IMR-90 (cell line): ENCODE data around the gene TCF7. TPM values are rescaled to one million over a fixed set of nuclear protein-coding genes. Genes with fewer than 3 reads are reported as not detected.

Experiments
- ATAC-seq: fragments of 200-7000 bp; cut with Tn5 transposase; 2 replicates; pipeline ENCODE4 v1.9.1; 2020; ENCODE audit warnings: low read depth, mild to moderate bottlenecking, moderate library complexity
- BruUV-seq: library from RNA; stranded (reverse); fragments of 400-500 nt; replicated peaks from 2 replicates; lab custom pipeline; 2021; lab: Mats Ljungman, UMichigan
- CTCF ChIA-PET: fragments of 300-600 bp; formaldehyde crosslinking; extraction: SDS; loops from one replicate; lab custom pipeline; 2021; ENCODE audit warnings: antibody characterized with exemption; lab: Yijun Ruan, JAX
- POLR2A ChIA-PET: fragments of 300-600 bp; sonication (Branson Sonifier 250); formaldehyde crosslinking; loops from one replicate; lab custom pipeline; 2022; ENCODE audit warnings: antibody characterized with exemption; ENCODE audit not compliant: unreplicated experiment; lab: Charles Lee
- DNase-seq: peaks from one replicate; pipeline ENCODE4 v3.0.0; 2013
- H2AFZ ChIP-seq: replicated peaks from 2 replicates; pipeline ENCODE3; 2013; ENCODE audit warnings: low read length, mild to moderate bottlenecking; ENCODE audit not compliant: poor library complexity
- H2AK5ac ChIP-seq: 2 replicates; pipeline ENCODE4 v1.6.1; 2013; ENCODE audit warnings: low read depth, low read length, inconsistent platforms
- H2AK9ac ChIP-seq: replicated peaks from 2 replicates; pipeline ENCODE3; 2013; ENCODE audit warnings: mild to moderate bottlenecking, low read depth, low read length, moderate library complexity; ENCODE audit not compliant: poor library complexity
- H2BK120ac ChIP-seq: 2 replicates; pipeline ENCODE4 v1.6.1; 2013; ENCODE audit warnings: low read depth, low read length, inconsistent platforms
- H2BK15ac ChIP-seq: 3 replicates; pipeline ENCODE4 v1.6.1; 2013; ENCODE audit warnings: low read depth, low read length, inconsistent platforms
- H2BK20ac ChIP-seq: 2 replicates; pipeline ENCODE4 v1.6.1; 2013; ENCODE audit warnings: low read depth, mild to moderate bottlenecking, inconsistent platforms, low read length, moderate library complexity
- H2BK5ac ChIP-seq: 2 replicates; pipeline ENCODE4 v1.6.1; 2013; ENCODE audit warnings: mild to moderate bottlenecking, low read depth, low read length, inconsistent platforms; ENCODE audit not compliant: poor library complexity, severe bottlenecking
- H3K14ac ChIP-seq: replicated peaks from 2 replicates; pipeline ENCODE4 v1.6.1; 2013; ENCODE audit warnings: low read depth, low read length, inconsistent platforms
- H3K18ac ChIP-seq: 2 replicates; pipeline ENCODE4 v1.6.1; 2013; ENCODE audit warnings: low read depth, low read length, control low read depth
- H3K23ac ChIP-seq: 2 replicates; pipeline ENCODE4 v1.6.1; 2013; ENCODE audit warnings: low read depth, low read length, inconsistent platforms
- H3K27ac ChIP-seq: 2 replicates; pipeline ENCODE4 v1.5.1; 2013; ENCODE audit warnings: mild to moderate bottlenecking, control low read depth, low read length; ENCODE audit not compliant: insufficient read depth
- H3K27me3 ChIP-seq: 2 replicates; pipeline ENCODE4 v1.6.1; 2013; ENCODE audit warnings: low read length; ENCODE audit not compliant: control insufficient read depth, insufficient read depth
- H3K36me3 ChIP-seq: 2 replicates; pipeline ENCODE4 v1.6.1; 2013; ENCODE audit warnings: low read length, mixed read lengths; ENCODE audit not compliant: control insufficient read depth, insufficient read depth
- H3K4ac ChIP-seq: 2 replicates; pipeline ENCODE4 v1.6.1; 2013; ENCODE audit warnings: low read depth, low read length, inconsistent platforms
- H3K4me1 ChIP-seq: 2 replicates; pipeline ENCODE4 v1.6.1; 2013; ENCODE audit warnings: low read length, mixed read lengths; ENCODE audit not compliant: control insufficient read depth, insufficient read depth
- H3K4me2 ChIP-seq: 2 replicates; pipeline ENCODE4 v1.6.1; 2013; ENCODE audit warnings: low read depth, mild to moderate bottlenecking, control low read depth, low read length, moderate library complexity
- H3K4me3 ChIP-seq: 2 replicates; pipeline ENCODE4 v1.5.1; 2013; ENCODE audit warnings: low read depth, mild to moderate bottlenecking, control low read depth, low read length, moderate library complexity; ENCODE audit not compliant: insufficient read depth
- H3K56ac ChIP-seq: 2 replicates; pipeline ENCODE4 v1.6.1; 2013; ENCODE audit warnings: low read length, inconsistent platforms; ENCODE audit not compliant: insufficient read depth; ENCODE audit errors: extremely low read depth
- H3K79me1 ChIP-seq, 2 experiments: 2 replicates each; pipeline ENCODE4 v1.6.1; 2013; ENCODE audit warnings: low read length in 2 of 2, inconsistent platforms in 1 of 2, low read depth in 1 of 2
- H3K9ac ChIP-seq: 2 replicates; pipeline ENCODE4 v1.6.1; 2013; ENCODE audit warnings: low read depth, low read length, control low read depth
- H3K9me1 ChIP-seq: 2 replicates; pipeline ENCODE4 v1.6.1; 2013; ENCODE audit warnings: low read length, inconsistent platforms; ENCODE audit not compliant: insufficient read depth
- H3K9me3 ChIP-seq: 2 replicates; pipeline ENCODE4 v1.6.1; 2013; ENCODE audit warnings: low read length; ENCODE audit not compliant: control insufficient read depth, insufficient read depth
- H4K20me1 ChIP-seq: 2 replicates; pipeline ENCODE4 v1.6.1; 2013; ENCODE audit warnings: low read length, inconsistent platforms; ENCODE audit not compliant: insufficient read depth
- H4K5ac ChIP-seq: 2 replicates; pipeline ENCODE4 v1.6.1; 2013; ENCODE audit warnings: mild to moderate bottlenecking, low read depth, low read length, control low read depth
- H4K8ac ChIP-seq, 2 experiments: 2 replicates each; pipeline ENCODE4 v1.6.1; 2013; ENCODE audit warnings: low read depth in 2 of 2, low read length in 2 of 2, control low read depth in 1 of 2, inconsistent platforms in 1 of 2
- H4K91ac ChIP-seq: 2 replicates; pipeline ENCODE4 v1.6.1; 2013; ENCODE audit warnings: low read depth, low read length, inconsistent platforms; ENCODE audit not compliant: insufficient read depth
- BHLHE40 ChIP-seq: fragments of 150-350 bp; IDR thresholded peaks from 2 replicates; pipeline ENCODE4 v1.6.1; 2016; ENCODE audit warnings: mild to moderate bottlenecking, low read depth, low read length
- FOS ChIP-seq: fragments of 150-350 bp; IDR thresholded peaks from 2 replicates; pipeline ENCODE4 v1.6.1; 2016; ENCODE audit warnings: low read depth, low read length
- MAFK ChIP-seq: IDR thresholded peaks from 2 replicates; pipeline ENCODE4 v1.6.1; 2012; ENCODE audit warnings: low read depth, low read length, improper control_type of control experiment
- MAZ ChIP-seq: IDR thresholded peaks from 2 replicates; pipeline ENCODE4 v1.6.1; 2012; ENCODE audit warnings: low read depth, mild to moderate bottlenecking, low read length, improper control_type of control experiment, moderate library complexity, borderline replicate concordance
- MXI1 ChIP-seq: IDR thresholded peaks from 2 replicates; pipeline ENCODE4 v1.6.1; 2012; ENCODE audit warnings: low read depth, mild to moderate bottlenecking, low read length, moderate library complexity, borderline replicate concordance
- NFE2L2 ChIP-seq: fragments of 150-350 bp; IDR thresholded peaks from 2 replicates; pipeline ENCODE4 v1.6.1; 2016; ENCODE audit warnings: low read depth, mild to moderate bottlenecking, low read length
- POLR2A ChIP-seq: IDR thresholded peaks from 2 replicates; pipeline ENCODE4 v1.6.1; 2012; ENCODE audit warnings: mild to moderate bottlenecking, low read depth, low read length
- RCOR1 ChIP-seq: IDR thresholded peaks from 2 replicates; pipeline ENCODE4 v1.6.1; 2012; ENCODE audit warnings: mild to moderate bottlenecking, low read length, improper control_type of control experiment; ENCODE audit not compliant: insufficient replicate concordance
- WGBS, 2 experiments: methylation state at CpG; one replicate each; pipeline versions ENCODE4 v1.1.5 to v1.1.7; 2013; ENCODE audit warnings: missing lambda C conversion rate in 2 of 2; ENCODE audit not compliant: insufficient read length in 1 of 2; ENCODE audit errors: extremely low coverage in 2 of 2; 5-methylcytosine and 5-hydroxymethylcytosine counted together
- dilution Hi-C: fragments of 300-500 bp; cut with HindIII; formaldehyde crosslinking; loops from one replicate; pipeline ENCODE4 v1.14.3; 2018; ENCODE audit warnings: low sequenced_read_pairs; ENCODE audit not compliant: unreplicated experiment
- in situ Hi-C: fragments of 300-500 bp; cut with MboI; formaldehyde crosslinking; loops from 3 replicates; pipeline ENCODE4 v1.14.3; 2019; ENCODE audit warnings: low sequenced_read_pairs, inconsistent platforms, mixed read lengths
- intact Hi-C: fragments of 100-400 bp; cut with micrococcal nuclease; formaldehyde crosslinking; loops from 2 replicates; pipeline ENCODE4 v1.10.0; 2022
- polyA plus RNA-seq, 3 experiments: library from polyadenylated mRNA; depleted of rRNA; stranded (reverse); fragments of >200 nt; gene quantifications; 2 replicates each; pipeline ENCODE4 v1.2.3, GENCODE V29; 2012; ENCODE audit warnings: low replicate concordance in 1 of 3
- total RNA-seq: library from RNA; depleted of rRNA; stranded (reverse); fragments of >200 nt; gene quantifications from 2 replicates; pipeline ENCODE4 v1.2.3, GENCODE V29; 2012
- TF ChIP-seq, protein P1 (sequence below): fragments of 150-350 bp; IDR thresholded peaks from 2 replicates; pipeline ENCODE4 v1.6.1; 2016; ENCODE audit warnings: low read depth, mild to moderate bottlenecking, low read length, moderate library complexity, borderline replicate concordance
- TF ChIP-seq, protein P2 (sequence below): conservative IDR thresholded peaks from 2 replicates; pipeline ENCODE4 v1.5.1; 2012; ENCODE audit warnings: mild to moderate bottlenecking, low read depth, low read length, improper control_type of control experiment

Gene TCF7
- total and polyA plus RNA-seq, 2 of the 4 experiments (the other 2 are of a cell fraction), result 1.3 to 3.4 TPM

DNA sequence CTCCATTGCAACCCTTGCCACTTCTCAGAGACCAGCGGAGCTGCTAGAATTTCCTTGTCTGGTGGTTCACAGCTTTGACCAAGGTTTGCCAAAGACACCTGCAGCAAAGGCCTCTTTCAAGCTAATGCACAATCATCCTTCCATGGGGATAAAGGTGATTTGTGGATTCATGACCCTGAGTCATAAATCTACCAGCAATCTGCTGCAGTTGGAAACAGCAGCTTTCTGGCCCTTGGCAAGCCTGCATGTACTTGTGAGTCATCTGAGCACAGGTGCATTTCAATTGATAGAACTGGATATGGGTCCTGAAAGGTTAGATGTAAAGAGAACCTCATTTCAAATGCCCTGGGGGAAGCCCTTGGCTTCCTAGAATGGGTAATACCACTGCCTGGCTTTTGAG is 21.6 kb upstream of the TCF7 start:
- CTCF ChIA-PET, result no interaction called here

More for the DNA sequence above, 21.6 kb upstream of the TCF7 start:
- ATAC-seq (no peak), DNase-seq (peak; percentile 22)
- H3K18ac ChIP-seq, result no peak overlapping the region
- no peak overlapping the region for H2BK20ac ChIP-seq
- no peak overlapping the region for H4K5ac ChIP-seq
- H3K79me1 ChIP-seq, result no peaks in the 10 kb centered on the region
- peaks cover 2% of the 10 kb centered on the region; the same call in 1 of the 2 replicates for H3K4me1 ChIP-seq
- H3K4me2 ChIP-seq, result no peak overlapping the region
- no peak overlapping the region for H2BK15ac ChIP-seq
- H3K4me3 ChIP-seq, result no peak overlapping the region
- no peaks in the 10 kb centered on the region for H3K36me3 ChIP-seq
- no peak overlapping the region for H2AK5ac ChIP-seq
- no peak overlapping the region for H2AFZ ChIP-seq
- no peak overlapping the region for H3K27ac ChIP-seq
- H3K9me3 ChIP-seq, result no peaks in the 10 kb centered on the region
- POLR2A ChIA-PET, result no interaction called here
- H3K14ac ChIP-seq, result no peak overlapping the region
- no peaks in the 10 kb centered on the region for H3K9me1 ChIP-seq
- no peak overlapping the region for H2AK9ac ChIP-seq
- in situ Hi-C loops (no loop called here), dilution Hi-C loops (no loop called here), intact Hi-C loops (no loop called here)
- H3K27me3 ChIP-seq, result peaks cover 53% of the 10 kb centered on the region
- TF ChIP-seq, protein P1, sequence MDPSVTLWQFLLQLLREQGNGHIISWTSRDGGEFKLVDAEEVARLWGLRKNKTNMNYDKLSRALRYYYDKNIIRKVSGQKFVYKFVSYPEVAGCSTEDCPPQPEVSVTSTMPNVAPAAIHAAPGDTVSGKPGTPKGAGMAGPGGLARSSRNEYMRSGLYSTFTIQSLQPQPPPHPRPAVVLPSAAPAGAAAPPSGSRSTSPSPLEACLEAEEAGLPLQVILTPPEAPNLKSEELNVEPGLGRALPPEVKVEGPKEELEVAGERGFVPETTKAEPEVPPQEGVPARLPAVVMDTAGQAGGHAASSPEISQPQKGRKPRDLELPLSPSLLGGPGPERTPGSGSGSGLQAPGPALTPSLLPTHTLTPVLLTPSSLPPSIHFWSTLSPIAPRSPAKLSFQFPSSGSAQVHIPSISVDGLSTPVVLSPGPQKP, result no peak
- TF ChIP-seq MAFK (no peak), FOS (no peak), POLR2A (no peak), RCOR1 (no peak), NFE2L2 (no peak), BHLHE40 (no peak), MXI1 (no peak), MAZ (no peak)
- TF ChIP-seq, protein P2, sequence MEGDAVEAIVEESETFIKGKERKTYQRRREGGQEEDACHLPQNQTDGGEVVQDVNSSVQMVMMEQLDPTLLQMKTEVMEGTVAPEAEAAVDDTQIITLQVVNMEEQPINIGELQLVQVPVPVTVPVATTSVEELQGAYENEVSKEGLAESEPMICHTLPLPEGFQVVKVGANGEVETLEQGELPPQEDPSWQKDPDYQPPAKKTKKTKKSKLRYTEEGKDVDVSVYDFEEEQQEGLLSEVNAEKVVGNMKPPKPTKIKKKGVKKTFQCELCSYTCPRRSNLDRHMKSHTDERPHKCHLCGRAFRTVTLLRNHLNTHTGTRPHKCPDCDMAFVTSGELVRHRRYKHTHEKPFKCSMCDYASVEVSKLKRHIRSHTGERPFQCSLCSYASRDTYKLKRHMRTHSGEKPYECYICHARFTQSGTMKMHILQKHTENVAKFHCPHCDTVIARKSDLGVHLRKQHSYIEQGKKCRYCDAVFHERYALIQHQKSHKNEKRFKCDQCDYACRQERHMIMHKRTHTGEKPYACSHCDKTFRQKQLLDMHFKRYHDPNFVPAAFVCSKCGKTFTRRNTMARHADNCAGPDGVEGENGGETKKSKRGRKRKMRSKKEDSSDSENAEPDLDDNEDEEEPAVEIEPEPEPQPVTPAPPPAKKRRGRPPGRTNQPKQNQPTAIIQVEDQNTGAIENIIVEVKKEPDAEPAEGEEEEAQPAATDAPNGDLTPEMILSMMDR, result no peak
- no CpG with 5 or more reads among the region's 1 CpG for WGBS, 2 experiments
- no peak overlapping the region for H3K56ac ChIP-seq
- no peak overlapping the region for H3K4ac ChIP-seq
- no peak overlapping the region for H3K9ac ChIP-seq
- no peak overlapping the region for H2BK5ac ChIP-seq
- no peak overlapping the region for H4K91ac ChIP-seq
- no peak overlapping the region for H2BK120ac ChIP-seq
- no peaks in the 10 kb centered on the region for H4K20me1 ChIP-seq
- H4K8ac ChIP-seq, result no peak overlapping the region
- no TSS peak for BruUV-seq
- no peak overlapping the region for H3K23ac ChIP-seq
